Measurements from ENCODE around the gene TRIM38. TPM values are rescaled to one million over a fixed set of nuclear protein-coding genes. Genes with fewer than 3 reads are reported as not detected.
A peak's percentile ranks its signal among the peaks of the same experiment; 100 is the strongest.

The TRIM38 gene
- total RNA-seq, 1 donor from 2014 or later: 7.6 TPM

GRCh38 chr6:26033941-26034354 lies 71.3 kb downstream of the TRIM38 start:
- peak in 1 of 2 donors; percentile 47 for DNase-seq (ENCODE audit: low spot score in 2 of 2)
- Histone ChIP-seq H3K36me3 (no peaks in the 10 kb centered on the region), H3K27ac (peak overlapping the region; percentile 92 to 96), H3K9me3 (no peaks in the 10 kb centered on the region), H3K27me3 (no peaks in the 10 kb centered on the region), H3K4me1 (peaks cover 5 to 13% of the 10 kb centered on the region in 2 donors), H3K4me3 (peak overlapping the region; percentile 56 to 79)
- intact Hi-C loops (cut with DNase I): loop anchor here (1.0 to 5.0 kb wide), 4 partner anchors 9 to 163 kb away; a partner anchor contains a TSS
- TF ChIP-seq, protein P1, sequence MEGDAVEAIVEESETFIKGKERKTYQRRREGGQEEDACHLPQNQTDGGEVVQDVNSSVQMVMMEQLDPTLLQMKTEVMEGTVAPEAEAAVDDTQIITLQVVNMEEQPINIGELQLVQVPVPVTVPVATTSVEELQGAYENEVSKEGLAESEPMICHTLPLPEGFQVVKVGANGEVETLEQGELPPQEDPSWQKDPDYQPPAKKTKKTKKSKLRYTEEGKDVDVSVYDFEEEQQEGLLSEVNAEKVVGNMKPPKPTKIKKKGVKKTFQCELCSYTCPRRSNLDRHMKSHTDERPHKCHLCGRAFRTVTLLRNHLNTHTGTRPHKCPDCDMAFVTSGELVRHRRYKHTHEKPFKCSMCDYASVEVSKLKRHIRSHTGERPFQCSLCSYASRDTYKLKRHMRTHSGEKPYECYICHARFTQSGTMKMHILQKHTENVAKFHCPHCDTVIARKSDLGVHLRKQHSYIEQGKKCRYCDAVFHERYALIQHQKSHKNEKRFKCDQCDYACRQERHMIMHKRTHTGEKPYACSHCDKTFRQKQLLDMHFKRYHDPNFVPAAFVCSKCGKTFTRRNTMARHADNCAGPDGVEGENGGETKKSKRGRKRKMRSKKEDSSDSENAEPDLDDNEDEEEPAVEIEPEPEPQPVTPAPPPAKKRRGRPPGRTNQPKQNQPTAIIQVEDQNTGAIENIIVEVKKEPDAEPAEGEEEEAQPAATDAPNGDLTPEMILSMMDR (IDR thresholded peaks at IDR 0.05): no peak

DNA sequence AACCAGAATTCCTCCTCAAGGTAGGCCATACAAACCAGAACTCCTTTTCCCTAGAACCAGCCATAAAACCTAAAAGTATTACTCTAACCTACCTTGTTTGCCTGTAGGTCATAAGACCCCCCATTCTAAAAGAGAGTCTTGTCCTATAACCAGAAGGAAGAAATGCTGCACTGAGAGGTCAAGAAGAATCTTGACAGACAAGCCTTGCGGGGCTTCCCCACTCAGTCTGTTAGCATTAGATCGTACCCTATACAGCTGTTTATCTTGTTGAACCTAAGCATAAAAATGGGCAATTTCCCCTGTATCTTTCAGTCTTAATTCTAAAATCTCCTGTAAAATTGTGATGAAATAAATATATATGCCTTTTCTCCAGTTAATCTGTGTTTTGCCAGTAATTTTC lies 72.3 kb downstream of the TRIM38 start:
- H3K9me3 ChIP-seq: no peaks in the 10 kb centered on the region
- H3K27ac ChIP-seq: peak overlapping the region; percentile 92 to 96
- TF ChIP-seq, protein P1 (IDR thresholded peaks at IDR 0.05): no peak
- H3K27me3 ChIP-seq: no peaks in the 10 kb centered on the region
- no peak for DNase-seq (ENCODE audit: low spot score in 2 of 2)
- H3K4me3 ChIP-seq: no peak overlapping the region
- no peaks in the 10 kb centered on the region for H3K36me3 ChIP-seq
- intact Hi-C loops (cut with DNase I): loop anchor here (5.0 kb wide), 1 partner anchor 162 kb away; a partner anchor contains a TSS
- H3K4me1 ChIP-seq: peaks cover 5 to 13% of the 10 kb centered on the region in 2 donors

Other genes starting within 250 kb of the TRIM38 start
- gene SLC17A4, start 208.1 kb upstream of the TRIM38 start, total RNA-seq: not detected
- gene SLC17A1, start 130.8 kb upstream of the TRIM38 start, total RNA-seq: not detected
- not detected for gene SLC17A3, start 88.6 kb upstream of the TRIM38 start, total RNA-seq
- not detected for gene SLC17A2, start 32.1 kb upstream of the TRIM38 start, total RNA-seq
- gene HFE, start 124.6 kb downstream of the TRIM38 start, total RNA-seq: 2.6 TPM